ENCODE results near the gene HINT1. TPM values are rescaled to one million over a fixed set of nuclear protein-coding genes. Genes with fewer than 3 reads are reported as not detected.

Gene HINT1
- polyA plus RNA-seq, 1 donor from 2014 or later: 706 TPM

DNA sequence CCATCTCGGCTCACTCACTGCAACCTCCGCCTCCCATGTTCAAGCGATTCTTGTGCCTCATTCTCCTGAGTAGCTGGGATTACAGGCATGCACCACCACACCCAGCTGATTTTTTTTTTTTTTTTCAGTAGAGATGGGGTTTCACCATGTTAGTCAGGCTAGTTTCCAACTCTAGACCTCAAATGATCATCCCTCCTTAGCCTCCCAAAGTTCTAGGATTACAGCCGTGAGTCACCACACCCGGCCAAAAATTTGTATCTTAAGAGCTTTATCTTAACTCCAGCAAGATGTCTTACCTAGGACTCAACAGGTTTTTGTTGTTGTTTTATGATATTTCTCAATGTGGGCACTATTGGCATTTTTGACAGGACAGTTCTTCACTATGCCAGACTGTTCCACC is 33.6 kb upstream of the HINT1 start:
- no peak overlapping the region for H3K4me2 ChIP-seq (ENCODE audit: low read length)
- no peak overlapping the region for H3K9ac ChIP-seq (ENCODE audit: low read length)
- H3K9me2 ChIP-seq (ENCODE audit: insufficient read depth, low read length): no peaks in the 10 kb centered on the region
- no peaks in the 10 kb centered on the region for H3K9me3 ChIP-seq (ENCODE audit: low read length)
- no peak overlapping the region for H3K27ac ChIP-seq (ENCODE audit: low read length)
- H2AFZ ChIP-seq (ENCODE audit: low read depth, low read length): no peak overlapping the region
- no peaks in the 10 kb centered on the region for H3F3A ChIP-seq (ENCODE audit: insufficient read depth, low read length, poor library complexity, severe bottlenecking)
- H4K20me1 ChIP-seq (ENCODE audit: insufficient read depth): no peaks in the 10 kb centered on the region
- no peak for TF ChIP-seq RAD21 (conservative IDR thresholded peaks at IDR 0.05)
- TF ChIP-seq SMC3 (conservative IDR thresholded peaks at IDR 0.05; ENCODE audit: poor library complexity): no peak
- no peak for TF ChIP-seq REST (IDR thresholded peaks at IDR 0.05; ENCODE audit: borderline replicate concordance)
- TF ChIP-seq POLR2AphosphoS5 (IDR thresholded peaks at IDR 0.05): no peak
- no peak for TF ChIP-seq EZH2 (IDR thresholded peaks at IDR 0.05; ENCODE audit: borderline replicate concordance, insufficient read depth, low read length, poor library complexity, severe bottlenecking)
- TF ChIP-seq EP300 (conservative IDR thresholded peaks at IDR 0.05; ENCODE audit: poor library complexity, severe bottlenecking): no peak
- H3K27me3 ChIP-seq (ENCODE audit: insufficient read depth, low read depth, low read length): no peaks in the 10 kb centered on the region
- no peak overlapping the region for H3K4me3 ChIP-seq (ENCODE audit: low read length)
- H3K79me2 ChIP-seq (replicated peaks; ENCODE audit: insufficient read depth, low read length): no peaks in the 10 kb centered on the region
- no peaks in the 10 kb centered on the region for H3K36me3 ChIP-seq (ENCODE audit: insufficient read depth, low read length)

DNA sequence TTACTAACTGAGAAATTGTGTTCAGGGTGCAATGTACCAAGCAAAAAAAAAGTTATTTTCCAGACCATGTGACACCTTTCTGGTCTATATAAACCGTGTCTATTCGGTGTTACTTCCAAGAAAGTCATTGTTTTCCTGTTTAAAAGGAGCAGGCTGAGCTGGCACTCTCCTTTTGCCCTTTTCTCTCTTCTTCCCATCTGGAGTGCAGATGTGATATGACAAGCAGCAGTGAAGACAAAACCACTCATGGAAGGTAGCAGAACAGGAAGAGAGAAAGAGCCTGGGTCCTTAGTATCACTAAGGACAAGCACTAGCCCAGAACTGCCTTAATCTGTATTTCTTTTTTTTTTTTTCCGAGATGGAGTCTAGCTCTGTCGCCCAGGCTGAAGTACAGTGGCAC is 31.3 kb upstream of the HINT1 start:
- no peaks in the 10 kb centered on the region for H3F3A ChIP-seq (ENCODE audit: insufficient read depth, low read length, poor library complexity, severe bottlenecking)
- TF ChIP-seq EZH2 (IDR thresholded peaks at IDR 0.05; ENCODE audit: borderline replicate concordance, insufficient read depth, low read length, poor library complexity, severe bottlenecking) (no peak), REST (IDR thresholded peaks at IDR 0.05; ENCODE audit: borderline replicate concordance) (no peak), CTCF (IDR thresholded peaks at IDR 0.05; ENCODE audit: poor library complexity, severe bottlenecking) (no peak), SMC3 (conservative IDR thresholded peaks at IDR 0.05; ENCODE audit: poor library complexity) (no peak)
- H3K79me2 ChIP-seq (replicated peaks; ENCODE audit: insufficient read depth, low read length): no peaks in the 10 kb centered on the region
- H3K4me3 ChIP-seq (ENCODE audit: low read length): no peak overlapping the region
- no peaks in the 10 kb centered on the region for H3K9me3 ChIP-seq (ENCODE audit: low read length)
- H2AFZ ChIP-seq (ENCODE audit: low read depth, low read length): no peak overlapping the region
- no peak overlapping the region for H3K27ac ChIP-seq (ENCODE audit: low read length)
- H3K27me3 ChIP-seq (ENCODE audit: insufficient read depth, low read depth, low read length): no peaks in the 10 kb centered on the region
- no peak overlapping the region for H3K4me2 ChIP-seq (ENCODE audit: low read length)
- H3K9ac ChIP-seq (ENCODE audit: low read length): no peak overlapping the region
- no peaks in the 10 kb centered on the region for H4K20me1 ChIP-seq (ENCODE audit: insufficient read depth)
- no peaks in the 10 kb centered on the region for H3K9me2 ChIP-seq (ENCODE audit: insufficient read depth, low read length)
- H3K36me3 ChIP-seq (ENCODE audit: insufficient read depth, low read length): no peaks in the 10 kb centered on the region
